IMR-90 (cell line): ENCODE data around the gene NAB1. TPM values are rescaled to one million over a fixed set of nuclear protein-coding genes. Genes with fewer than 3 reads are reported as not detected.

ENCODE experiments used
- ATAC-seq: fragments of 200-7000 bp; cut with Tn5 transposase; 2 replicates; pipeline ENCODE4 v1.9.1; 2020; ENCODE audit warnings: low read depth, mild to moderate bottlenecking, moderate library complexity
- BruUV-seq: library from RNA; stranded (reverse); fragments of 400-500 nt; replicated peaks from 2 replicates; lab custom pipeline; 2021; lab: Mats Ljungman, UMichigan
- CTCF ChIA-PET: fragments of 300-600 bp; formaldehyde crosslinking; extraction: SDS; loops from one replicate; lab custom pipeline; 2021; ENCODE audit warnings: antibody characterized with exemption; lab: Yijun Ruan, JAX
- POLR2A ChIA-PET: fragments of 300-600 bp; sonication (Branson Sonifier 250); formaldehyde crosslinking; loops from one replicate; lab custom pipeline; 2022; ENCODE audit warnings: antibody characterized with exemption; ENCODE audit not compliant: unreplicated experiment; lab: Charles Lee
- DNase-seq: peaks from one replicate; pipeline ENCODE4 v3.0.0; 2013
- H2AFZ ChIP-seq: replicated peaks from 2 replicates; pipeline ENCODE3; 2013; ENCODE audit warnings: low read length, mild to moderate bottlenecking; ENCODE audit not compliant: poor library complexity
- H2AK5ac ChIP-seq: 2 replicates; pipeline ENCODE4 v1.6.1; 2013; ENCODE audit warnings: low read depth, low read length, inconsistent platforms
- H2AK9ac ChIP-seq: replicated peaks from 2 replicates; pipeline ENCODE3; 2013; ENCODE audit warnings: mild to moderate bottlenecking, low read depth, low read length, moderate library complexity; ENCODE audit not compliant: poor library complexity
- H2BK120ac ChIP-seq: 2 replicates; pipeline ENCODE4 v1.6.1; 2013; ENCODE audit warnings: low read depth, low read length, inconsistent platforms
- H2BK15ac ChIP-seq: 3 replicates; pipeline ENCODE4 v1.6.1; 2013; ENCODE audit warnings: low read depth, low read length, inconsistent platforms
- H2BK20ac ChIP-seq: 2 replicates; pipeline ENCODE4 v1.6.1; 2013; ENCODE audit warnings: low read depth, mild to moderate bottlenecking, inconsistent platforms, low read length, moderate library complexity
- H2BK5ac ChIP-seq: 2 replicates; pipeline ENCODE4 v1.6.1; 2013; ENCODE audit warnings: mild to moderate bottlenecking, low read depth, low read length, inconsistent platforms; ENCODE audit not compliant: poor library complexity, severe bottlenecking
- H3K14ac ChIP-seq: replicated peaks from 2 replicates; pipeline ENCODE4 v1.6.1; 2013; ENCODE audit warnings: low read depth, low read length, inconsistent platforms
- H3K18ac ChIP-seq: 2 replicates; pipeline ENCODE4 v1.6.1; 2013; ENCODE audit warnings: low read depth, low read length, control low read depth
- H3K23ac ChIP-seq: 2 replicates; pipeline ENCODE4 v1.6.1; 2013; ENCODE audit warnings: low read depth, low read length, inconsistent platforms
- H3K27ac ChIP-seq: 2 replicates; pipeline ENCODE4 v1.5.1; 2013; ENCODE audit warnings: mild to moderate bottlenecking, control low read depth, low read length; ENCODE audit not compliant: insufficient read depth
- H3K27me3 ChIP-seq: 2 replicates; pipeline ENCODE4 v1.6.1; 2013; ENCODE audit warnings: low read length; ENCODE audit not compliant: control insufficient read depth, insufficient read depth
- H3K36me3 ChIP-seq: 2 replicates; pipeline ENCODE4 v1.6.1; 2013; ENCODE audit warnings: low read length, mixed read lengths; ENCODE audit not compliant: control insufficient read depth, insufficient read depth
- H3K4ac ChIP-seq: 2 replicates; pipeline ENCODE4 v1.6.1; 2013; ENCODE audit warnings: low read depth, low read length, inconsistent platforms
- H3K4me1 ChIP-seq: 2 replicates; pipeline ENCODE4 v1.6.1; 2013; ENCODE audit warnings: low read length, mixed read lengths; ENCODE audit not compliant: control insufficient read depth, insufficient read depth
- H3K4me2 ChIP-seq: 2 replicates; pipeline ENCODE4 v1.6.1; 2013; ENCODE audit warnings: low read depth, mild to moderate bottlenecking, control low read depth, low read length, moderate library complexity
- H3K4me3 ChIP-seq: 2 replicates; pipeline ENCODE4 v1.5.1; 2013; ENCODE audit warnings: low read depth, mild to moderate bottlenecking, control low read depth, low read length, moderate library complexity; ENCODE audit not compliant: insufficient read depth
- H3K56ac ChIP-seq: 2 replicates; pipeline ENCODE4 v1.6.1; 2013; ENCODE audit warnings: low read length, inconsistent platforms; ENCODE audit not compliant: insufficient read depth; ENCODE audit errors: extremely low read depth
- H3K79me1 ChIP-seq, 2 experiments: 2 replicates each; pipeline ENCODE4 v1.6.1; 2013; ENCODE audit warnings: low read length in 2 of 2, inconsistent platforms in 1 of 2, low read depth in 1 of 2
- H3K9ac ChIP-seq: 2 replicates; pipeline ENCODE4 v1.6.1; 2013; ENCODE audit warnings: low read depth, low read length, control low read depth
- H3K9me1 ChIP-seq: 2 replicates; pipeline ENCODE4 v1.6.1; 2013; ENCODE audit warnings: low read length, inconsistent platforms; ENCODE audit not compliant: insufficient read depth
- H3K9me3 ChIP-seq: 2 replicates; pipeline ENCODE4 v1.6.1; 2013; ENCODE audit warnings: low read length; ENCODE audit not compliant: control insufficient read depth, insufficient read depth
- H4K20me1 ChIP-seq: 2 replicates; pipeline ENCODE4 v1.6.1; 2013; ENCODE audit warnings: low read length, inconsistent platforms; ENCODE audit not compliant: insufficient read depth
- H4K5ac ChIP-seq: 2 replicates; pipeline ENCODE4 v1.6.1; 2013; ENCODE audit warnings: mild to moderate bottlenecking, low read depth, low read length, control low read depth
- H4K8ac ChIP-seq, 2 experiments: 2 replicates each; pipeline ENCODE4 v1.6.1; 2013; ENCODE audit warnings: low read depth in 2 of 2, low read length in 2 of 2, control low read depth in 1 of 2, inconsistent platforms in 1 of 2
- H4K91ac ChIP-seq: 2 replicates; pipeline ENCODE4 v1.6.1; 2013; ENCODE audit warnings: low read depth, low read length, inconsistent platforms; ENCODE audit not compliant: insufficient read depth
- BHLHE40 ChIP-seq: fragments of 150-350 bp; IDR thresholded peaks from 2 replicates; pipeline ENCODE4 v1.6.1; 2016; ENCODE audit warnings: mild to moderate bottlenecking, low read depth, low read length
- CEBPB ChIP-seq: IDR thresholded peaks from 2 replicates; pipeline ENCODE4 v1.6.1; 2012; ENCODE audit warnings: low read depth, low read length, improper control_type of control experiment
- MAZ ChIP-seq: IDR thresholded peaks from 2 replicates; pipeline ENCODE4 v1.6.1; 2012; ENCODE audit warnings: low read depth, mild to moderate bottlenecking, low read length, improper control_type of control experiment, moderate library complexity, borderline replicate concordance
- MXI1 ChIP-seq: IDR thresholded peaks from 2 replicates; pipeline ENCODE4 v1.6.1; 2012; ENCODE audit warnings: low read depth, mild to moderate bottlenecking, low read length, moderate library complexity, borderline replicate concordance
- NFE2L2 ChIP-seq: fragments of 150-350 bp; IDR thresholded peaks from 2 replicates; pipeline ENCODE4 v1.6.1; 2016; ENCODE audit warnings: low read depth, mild to moderate bottlenecking, low read length
- POLR2A ChIP-seq: IDR thresholded peaks from 2 replicates; pipeline ENCODE4 v1.6.1; 2012; ENCODE audit warnings: mild to moderate bottlenecking, low read depth, low read length
- RAD21 ChIP-seq: IDR thresholded peaks from 2 replicates; pipeline ENCODE4 v1.6.1; 2012; ENCODE audit warnings: low read length, improper control_type of control experiment
- RCOR1 ChIP-seq: IDR thresholded peaks from 2 replicates; pipeline ENCODE4 v1.6.1; 2012; ENCODE audit warnings: mild to moderate bottlenecking, low read length, improper control_type of control experiment; ENCODE audit not compliant: insufficient replicate concordance
- WGBS, 2 experiments: methylation state at CpG; one replicate each; pipeline versions ENCODE4 v1.1.5 to v1.1.7; 2013; ENCODE audit warnings: missing lambda C conversion rate in 2 of 2; ENCODE audit not compliant: insufficient read length in 1 of 2; ENCODE audit errors: extremely low coverage in 2 of 2; 5-methylcytosine and 5-hydroxymethylcytosine counted together
- dilution Hi-C: fragments of 300-500 bp; cut with HindIII; formaldehyde crosslinking; loops from one replicate; pipeline ENCODE4 v1.14.3; 2018; ENCODE audit warnings: low sequenced_read_pairs; ENCODE audit not compliant: unreplicated experiment
- in situ Hi-C: fragments of 300-500 bp; cut with MboI; formaldehyde crosslinking; loops from 3 replicates; pipeline ENCODE4 v1.14.3; 2019; ENCODE audit warnings: low sequenced_read_pairs, inconsistent platforms, mixed read lengths
- intact Hi-C: fragments of 100-400 bp; cut with micrococcal nuclease; formaldehyde crosslinking; loops from 2 replicates; pipeline ENCODE4 v1.10.0; 2022
- polyA plus RNA-seq, 3 experiments: library from polyadenylated mRNA; depleted of rRNA; stranded (reverse); fragments of >200 nt; gene quantifications; 2 replicates each; pipeline ENCODE4 v1.2.3, GENCODE V29; 2012; ENCODE audit warnings: low replicate concordance in 1 of 3
- total RNA-seq: library from RNA; depleted of rRNA; stranded (reverse); fragments of >200 nt; gene quantifications from 2 replicates; pipeline ENCODE4 v1.2.3, GENCODE V29; 2012

NAB1 gene
- total and polyA plus RNA-seq, 2 of the 4 experiments (the other 2 are of a cell fraction) = 11.9 to 31.2 TPM

DNA sequence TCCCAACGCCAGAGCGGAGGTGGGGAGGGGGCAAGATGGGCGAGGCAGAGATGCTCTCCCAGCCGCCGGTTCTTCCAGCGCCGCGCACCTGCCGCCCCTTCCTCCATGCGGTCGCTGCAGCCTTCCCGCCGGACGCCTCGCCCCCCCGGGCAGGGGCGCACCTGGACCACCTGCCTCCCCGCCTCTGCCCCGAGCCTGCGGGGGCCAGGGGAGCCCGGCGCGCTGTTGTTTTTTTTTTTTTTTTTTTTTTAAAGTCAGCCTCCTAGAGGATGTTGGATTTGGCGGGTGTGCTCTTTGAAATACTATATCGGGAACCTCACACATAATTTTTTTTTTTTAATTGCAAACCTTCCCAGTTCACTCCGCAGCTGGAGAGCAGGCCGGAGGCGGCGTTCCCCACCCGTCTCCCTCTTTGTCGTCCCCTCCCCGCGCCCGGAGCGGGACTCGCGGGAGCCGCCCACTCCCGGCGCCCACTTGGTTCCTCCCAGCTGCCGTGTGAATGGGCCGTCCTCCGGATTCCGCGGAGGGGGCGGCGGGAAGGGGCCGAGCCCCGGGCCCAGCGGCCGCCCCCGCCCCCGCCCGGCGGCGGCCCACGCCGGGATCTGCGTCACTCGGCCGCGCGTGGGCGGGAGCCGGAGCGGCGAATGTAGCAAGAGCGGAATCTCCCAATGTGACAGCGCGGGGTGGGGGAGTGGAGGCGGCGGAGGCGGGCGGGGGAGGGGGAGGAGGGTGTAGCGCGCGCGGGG, 421 bp upstream of the NAB1 start:
- H2BK15ac ChIP-seq = 0 out of 3 replicates have a peak overlapping the region, but pooled peaks have one; percentile 44
- dilution Hi-C loops = no loop called here
- H3K56ac ChIP-seq = no peak overlapping the region
- peak overlapping the region; percentile 80 for H2AK9ac ChIP-seq
- no peak overlapping the region for H4K5ac ChIP-seq
- peaks cover 6% of the 10 kb centered on the region; the same call in 1 of the 2 replicates for H3K9me1 ChIP-seq
- WGBS, 2 experiments = 0% methylated on average over 10 of the region's 78 CpGs; no CpG with 5 or more reads in 1 of the 2 experiments
- no peaks in the 10 kb centered on the region for H3K9me3 ChIP-seq
- peaks cover 5% of the 10 kb centered on the region; the same call in 1 of the 2 replicates for H4K20me1 ChIP-seq
- H3K36me3 ChIP-seq = no peaks in the 10 kb centered on the region
- TF ChIP-seq NFE2L2 = 0 out of 2 replicates have a peak, but pooled peaks have one; percentile 13
- TF ChIP-seq RAD21 = no peak
- peak; percentile 93 for TF ChIP-seq CEBPB
- no peak; the same call in 1 of the 2 replicates for TF ChIP-seq POLR2A
- peak; percentile 95 for TF ChIP-seq MAZ
- TF ChIP-seq BHLHE40 = peak; percentile 27; the same call in 1 of the 2 replicates
- 0 out of 2 replicates have a peak, but pooled peaks have one; percentile 11 for TF ChIP-seq MXI1
- no peak for TF ChIP-seq RCOR1
- peak overlapping the region in 1 of 2 experiments; percentile 69; a peak in 2 of 4 replicates for H4K8ac ChIP-seq
- ATAC-seq (peak; percentile 89), DNase-seq (peak; percentile 88)
- no TSS peak for BruUV-seq
- H4K91ac ChIP-seq = peak overlapping the region; percentile 6; the same call in 1 of the 2 replicates
- H3K27ac ChIP-seq = peak overlapping the region; percentile 0; the same call in 1 of the 2 replicates
- peak overlapping the region; percentile 5 for H2BK5ac ChIP-seq
- peak overlapping the region; percentile 67 for H2AK5ac ChIP-seq
- H3K4me1 ChIP-seq = 0 out of 2 replicates have a peak, but pooled peaks cover 2% of the 10 kb centered on the region
- ChIA-PET POLR2A (no interaction called here), CTCF (no interaction called here)
- H3K4ac ChIP-seq = peak overlapping the region; percentile 45; the same call in 1 of the 2 replicates
- no peaks in the 10 kb centered on the region for H3K27me3 ChIP-seq
- H3K18ac ChIP-seq = no peak overlapping the region; the same call in 1 of the 2 replicates
- H2AFZ ChIP-seq = peak overlapping the region; percentile 92
- peak overlapping the region; percentile 75 for H3K4me2 ChIP-seq
- H3K4me3 ChIP-seq = peak overlapping the region; percentile 36
- H2BK20ac ChIP-seq = 0 out of 2 replicates have a peak overlapping the region, but pooled peaks have one; percentile 31
- peak overlapping the region; percentile 83; the same call in 1 of the 2 replicates for H3K23ac ChIP-seq
- H3K79me1 ChIP-seq = peaks cover 0 to 29% of the 10 kb centered on the region in 2 experiments; a peak in 3 of 4 replicates
- peak overlapping the region; percentile 27; the same call in 1 of the 2 replicates for H2BK120ac ChIP-seq
- H3K9ac ChIP-seq = 0 out of 2 replicates have a peak overlapping the region, but pooled peaks have one; percentile 32
- intact Hi-C loops = loop anchor here (2.0 kb wide), 1 partner anchor 114 kb away; the partner anchor contains the start of gene NEMP2
- no peak overlapping the region for H3K14ac ChIP-seq
- in situ Hi-C loops = no loop called here
